ENCODE data around the gene KRTAP12-2.
"Not testable (repeated sequence)": the region's sequence is repeated elsewhere in the genome, so short reads cannot be mapped to it uniquely, and the experiment has no call there.

KRTAP12-2 gene

DNA sequence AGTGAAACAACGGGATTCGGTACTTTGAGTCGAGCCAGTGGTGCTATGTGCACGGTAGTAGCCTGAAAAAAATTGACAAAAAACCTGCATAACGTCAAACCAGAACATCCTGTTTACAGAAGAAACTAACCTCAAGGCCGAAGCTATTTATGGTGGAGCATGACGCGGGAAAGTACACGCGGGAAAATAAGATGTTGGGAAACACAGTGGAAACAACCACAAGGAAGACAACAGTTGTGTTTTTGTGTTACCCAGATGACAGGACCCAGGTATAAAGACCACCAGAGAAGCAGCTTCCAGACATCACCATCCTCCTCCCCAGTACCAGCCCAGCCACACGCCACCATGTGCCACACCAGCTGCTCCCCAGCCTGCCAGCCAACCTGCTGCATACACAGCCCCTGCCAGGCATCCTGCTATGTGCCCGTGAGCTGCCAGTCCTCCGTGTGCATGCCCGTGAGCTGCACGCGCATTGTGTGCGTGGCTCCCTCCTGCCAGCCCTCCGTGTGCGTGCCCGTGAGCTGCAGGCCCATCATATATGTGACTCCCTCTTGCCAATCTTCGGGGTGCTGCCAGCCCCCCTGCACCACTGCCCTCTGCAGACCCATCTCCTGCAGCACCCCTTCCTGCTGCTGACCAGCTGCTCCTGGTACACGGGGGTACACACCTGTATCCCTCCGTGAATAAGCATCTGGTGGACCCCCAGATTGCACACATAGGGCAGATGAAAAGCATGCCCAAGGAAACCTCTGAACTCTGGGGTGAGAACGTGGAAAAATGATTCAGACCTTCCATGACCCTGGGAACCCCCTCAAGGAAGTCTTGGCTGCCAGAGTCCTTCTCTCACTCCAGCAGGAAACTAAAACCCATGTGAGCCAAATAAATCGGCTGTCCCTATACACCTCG lies 8.8 kb downstream of the KRTAP12-2 start, which contains the start of gene KRTAP12-3:
KRTAP12-3 (plus strand) TSS at position 298 of the 906 bp plus-strand sequence; CDS start at position 346, 48 bp downstream.
- TF ChIP-seq POLR2A (IDR thresholded peaks at IDR 0.05; ENCODE audit: low read length): no peak
- no peak for DNase-seq

GRCh38 chr21:44656868-44657267 lies 9.9 kb downstream of the KRTAP12-2 start:
- DNase-seq: no peak
- no peak for TF ChIP-seq GATA1 (IDR thresholded peaks at IDR 0.05; ENCODE audit: low read depth, low read length)
- TF ChIP-seq POLR2A (IDR thresholded peaks at IDR 0.05; ENCODE audit: low read length): no peak

DNA sequence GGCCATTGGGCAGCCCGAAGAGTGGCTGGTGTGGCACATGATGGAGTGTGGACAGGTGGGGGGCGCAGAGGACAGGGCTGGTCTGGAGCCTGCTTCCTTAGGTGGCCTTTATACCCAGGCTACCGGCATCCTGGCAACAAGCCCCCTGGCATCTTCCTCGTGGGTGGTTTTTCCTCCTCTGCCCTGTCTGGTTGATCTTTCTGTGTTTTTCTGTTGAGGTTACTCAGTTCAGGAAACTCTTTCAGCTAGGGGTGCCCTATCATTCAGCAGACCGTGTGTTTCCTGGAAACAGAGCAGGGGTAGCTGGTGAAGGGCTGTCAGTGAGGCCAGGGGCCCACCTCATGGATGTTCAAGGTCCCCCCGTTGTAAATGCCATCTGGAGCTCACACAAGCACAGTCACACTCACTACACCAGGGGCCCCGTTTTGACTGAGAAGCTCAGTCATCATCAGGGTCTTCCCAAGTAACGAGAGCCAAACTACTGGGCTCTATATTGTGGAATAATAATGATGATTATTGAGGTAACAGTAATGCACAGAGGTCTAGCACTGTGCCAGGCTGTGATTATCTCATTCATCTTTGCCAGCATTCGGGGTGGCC lies 12.1 kb downstream of the KRTAP12-2 start, which contains the start of gene KRTAP12-4:
KRTAP12-4 (minus strand) TSS at position 84 of the 600 bp plus-strand sequence; CDS start at position 39, 45 bp downstream.
- DNase-seq: no peak
- no peak for TF ChIP-seq POLR2A (IDR thresholded peaks at IDR 0.05; ENCODE audit: low read length)
- no peak for TF ChIP-seq GATA1 (IDR thresholded peaks at IDR 0.05; ENCODE audit: low read depth, low read length)

- TF ChIP-seq GATA1 (IDR thresholded peaks at IDR 0.05; ENCODE audit: low read depth, low read length): no peak
- TF ChIP-seq POLR2A (IDR thresholded peaks at IDR 0.05; ENCODE audit: low read length): no peak
- no peak for DNase-seq
Measured at GRCh38 chr21:44653656-44654575, 12.8 kb downstream of the KRTAP12-2 start.

GRCh38 chr21:44653123-44653522 lies 13.6 kb downstream of the KRTAP12-2 start:
- TF ChIP-seq GATA1 (IDR thresholded peaks at IDR 0.05; ENCODE audit: low read depth, low read length): no peak
- no peak for TF ChIP-seq POLR2A (IDR thresholded peaks at IDR 0.05; ENCODE audit: low read length)
- DNase-seq: no peak

DNA sequence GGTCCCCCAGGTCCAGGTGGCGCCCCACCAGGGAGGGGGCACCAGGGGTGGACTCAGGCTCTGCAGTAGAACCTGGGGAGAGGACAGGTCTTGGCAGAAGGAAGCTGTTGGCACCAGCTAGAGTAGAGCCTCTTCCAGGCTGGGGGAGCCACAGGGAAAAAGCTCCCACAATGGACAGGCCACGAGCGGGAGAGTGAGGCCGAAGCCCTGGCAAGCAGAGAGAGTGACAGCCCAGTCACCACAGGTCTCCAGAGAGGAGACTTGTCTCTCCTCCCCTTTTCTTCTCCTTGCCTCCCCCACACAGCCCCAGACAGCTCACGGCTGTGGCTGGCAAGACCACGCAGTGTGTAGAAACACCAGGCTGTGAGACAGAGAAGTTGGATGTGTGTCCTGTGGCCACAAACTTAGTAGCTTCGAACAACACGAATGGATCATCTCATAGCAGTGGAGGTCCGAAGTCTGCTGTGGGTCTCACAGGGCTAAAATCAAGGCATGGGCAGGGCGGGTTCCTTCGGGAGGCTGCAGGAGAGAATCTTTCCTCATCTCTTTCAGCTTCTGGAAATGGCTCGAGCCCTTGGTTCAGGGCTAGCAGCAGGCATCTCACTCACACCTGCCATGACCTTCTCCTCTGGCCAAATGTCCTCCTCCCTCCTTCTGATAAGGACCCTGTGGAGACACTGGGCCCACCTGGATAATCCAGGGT lies 15.6 kb downstream of the KRTAP12-2 start:
- TF ChIP-seq GATA1 (IDR thresholded peaks at IDR 0.05; ENCODE audit: low read depth, low read length) (no peak), POLR2A (IDR thresholded peaks at IDR 0.05; ENCODE audit: low read length) (no peak)
- no peak for DNase-seq

DNA sequence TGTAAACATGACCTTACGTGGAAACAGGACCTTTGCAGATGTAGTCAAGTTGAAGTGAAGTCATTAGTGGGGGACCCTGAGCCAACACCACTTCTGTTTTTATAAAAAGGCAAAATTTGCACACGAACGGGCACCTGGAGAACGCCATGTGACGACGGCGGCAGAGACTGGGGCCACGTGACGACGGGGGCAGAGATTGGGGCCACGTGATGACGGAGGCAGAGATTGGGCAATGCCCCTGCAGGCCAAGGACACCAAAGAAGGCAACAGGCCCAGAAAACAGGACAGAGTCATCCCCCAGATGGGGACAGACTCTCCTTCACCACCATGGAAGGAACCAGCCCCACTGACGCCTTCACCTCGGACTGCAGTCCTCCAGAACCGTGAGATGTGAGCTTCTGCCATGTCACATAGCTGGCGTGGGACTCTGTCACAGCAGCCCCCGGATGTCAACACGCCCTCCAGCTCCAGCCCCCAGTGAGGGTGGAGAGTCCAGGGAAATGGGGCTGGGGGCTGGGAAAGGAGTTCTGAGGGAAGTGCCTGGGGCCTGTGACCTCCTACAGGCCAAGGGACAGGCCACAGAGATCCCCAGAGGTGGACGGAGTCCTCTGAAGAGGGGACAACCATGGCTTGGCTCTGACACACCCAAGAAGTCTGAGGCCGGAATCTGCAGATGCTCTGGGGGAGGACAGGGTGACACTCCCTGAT lies 16.3 kb downstream of the KRTAP12-2 start:
- DNase-seq: no peak
- TF ChIP-seq GATA1 (IDR thresholded peaks at IDR 0.05; ENCODE audit: low read depth, low read length): no peak
- no peak for TF ChIP-seq POLR2A (IDR thresholded peaks at IDR 0.05; ENCODE audit: low read length)

GRCh38 chr21:44649521-44650100 lies 17.1 kb downstream of the KRTAP12-2 start:
- DNase-seq: no peak
- no peak for TF ChIP-seq GATA1 (IDR thresholded peaks at IDR 0.05; ENCODE audit: low read depth, low read length)
- TF ChIP-seq POLR2A (IDR thresholded peaks at IDR 0.05; ENCODE audit: low read length): no peak

- TF ChIP-seq GATA1 (IDR thresholded peaks at IDR 0.05; ENCODE audit: low read depth, low read length) (no peak), POLR2A (IDR thresholded peaks at IDR 0.05; ENCODE audit: low read length) (no peak)
- DNase-seq: no peak
Measured at GRCh38 chr21:44648557-44649311, 18.0 kb downstream of the KRTAP12-2 start.

GRCh38 chr21:44647222-44647552 lies 19.5 kb downstream of the KRTAP12-2 start:
- DNase-seq: no peak
- TF ChIP-seq GATA1 (IDR thresholded peaks at IDR 0.05; ENCODE audit: low read depth, low read length) (no peak), POLR2A (IDR thresholded peaks at IDR 0.05; ENCODE audit: low read length) (no peak)

- DNase-seq: not testable (repeated sequence)
Measured at GRCh38 chr21:44646366-44647221, 20.1 kb downstream of the KRTAP12-2 start, which contains the start of gene KRTAP10-11. Gene KRTAP10-11, plus strand, starts transcription at chr21:44646414. Its CDS starts 45 bp downstream, at chr21:44646459.

All from erythroblast (primary cell).